ENCODE data around the gene MANEA. TPM values are rescaled to one million over a fixed set of nuclear protein-coding genes. Genes with fewer than 3 reads are reported as not detected.

MANEA gene
- total RNA-seq, 1 experiment from 2014 or later: 8.3 TPM

- no peak overlapping the region for H3K27ac Mint-ChIP-seq
- H3K27ac ChIP-seq (ENCODE audit: insufficient read length, low read depth, low read length): no peak overlapping the region
- H3K4me1 ChIP-seq (ENCODE audit: insufficient read depth, low read length): no peaks in the 10 kb centered on the region
- TF ChIP-seq CTCF (conservative IDR thresholded peaks at IDR 0.05): no peak
- H2BK120ac ChIP-seq (ENCODE audit: low read depth, low read length, poor library complexity, severe bottlenecking): no peak overlapping the region
- no peak overlapping the region for H3K18ac ChIP-seq (ENCODE audit: insufficient read length, low read depth, low read length)
- no peak overlapping the region for H3T11ph ChIP-seq (ENCODE audit: low read length)
- H2BK5ac ChIP-seq (ENCODE audit: insufficient read length, low read length): no peak overlapping the region
- H2AK5ac ChIP-seq (ENCODE audit: insufficient read length, low read length): no peak overlapping the region
- H2BK20ac ChIP-seq (ENCODE audit: low read depth, low read length, poor library complexity, severe bottlenecking): no peak overlapping the region
- no peak overlapping the region for H3K4me2 ChIP-seq (ENCODE audit: insufficient read depth, insufficient read length, low read length)
- no peaks in the 10 kb centered on the region for H3K27me3 ChIP-seq (ENCODE audit: insufficient read depth, low read length)
- H3K9me3 ChIP-seq (ENCODE audit: control insufficient read depth, low read depth, low read length): no peaks in the 10 kb centered on the region
- H2AFZ ChIP-seq (ENCODE audit: low read length): no peak overlapping the region
- H3K14ac ChIP-seq (ENCODE audit: insufficient read depth, low read length): no peak overlapping the region
- H3K79me2 ChIP-seq (ENCODE audit: insufficient read depth, low read length): no peaks in the 10 kb centered on the region
- no peak overlapping the region for H3K4me3 Mint-ChIP-seq
- no peaks in the 10 kb centered on the region for H3K79me1 ChIP-seq (ENCODE audit: insufficient read depth, low read depth, low read length, poor library complexity, severe bottlenecking)
- no peak overlapping the region for H2BK15ac ChIP-seq (ENCODE audit: low read depth, low read length)
- H3K23me2 ChIP-seq (ENCODE audit: insufficient read length, low read depth, low read length, poor library complexity, severe bottlenecking): no peaks in the 10 kb centered on the region
- no peak overlapping the region for H3K4ac ChIP-seq (ENCODE audit: low read depth, low read length)
- no peak overlapping the region for H3K9ac ChIP-seq (ENCODE audit: extremely low read depth, insufficient read length, low read length)
- H3K23ac ChIP-seq (ENCODE audit: insufficient read length, low read depth, low read length): no peak overlapping the region
- H3K9me3 Mint-ChIP-seq: peaks cover 4 to 11% of the 10 kb centered on the region in 2 experiments; a peak in 2 of 5 replicates
- no peak overlapping the region for H4K91ac ChIP-seq (ENCODE audit: insufficient read length, low read depth, low read length)
- no CpG with 5 or more reads among the region's 3 CpGs for WGBS (ENCODE audit: extremely low coverage, insufficient read length, low lambda C conversion rate)
- H2BK12ac ChIP-seq (ENCODE audit: insufficient read length, low read depth, low read length): no peak overlapping the region
- H4K20me1 ChIP-seq (ENCODE audit: control insufficient read depth, insufficient read depth, insufficient read length): no peaks in the 10 kb centered on the region
- H4K5ac ChIP-seq (ENCODE audit: insufficient read length, low read depth, low read length): no peak overlapping the region
- no peak overlapping the region for H3K56ac ChIP-seq (ENCODE audit: insufficient read length, low read depth, low read length)
- H4K8ac ChIP-seq (replicated peaks; ENCODE audit: insufficient read length, low read depth, low read length): no peak overlapping the region
- H3K36me3 Mint-ChIP-seq (ENCODE audit: insufficient read depth in 1 of 3, low read depth in 3 of 3): peaks cover 8 to 17% (median 11%) of the 10 kb centered on the region in 3 experiments
- no peak for DNase-seq
- H3K27me3 Mint-ChIP-seq (ENCODE audit: low read depth): no peaks in the 10 kb centered on the region
- no peaks in the 10 kb centered on the region for H3K4me1 Mint-ChIP-seq
These were observed 18.7 kb downstream of the MANEA start for GRCh38 chr6:95596021-95596420.
